GM23248 (cell line): Measurements from ENCODE around the gene RANGAP1. TPM values are rescaled to one million over a fixed set of nuclear protein-coding genes. Genes with fewer than 3 reads are reported as not detected.

Experiments used
- DNase-seq: peaks from one replicate; pipeline ENCODE4 v3.0.0-alpha.2; 2015
- H2AFZ ChIP-seq: fragments of 200-600 bp; sonication (generic); 2 replicates; pipeline ENCODE4 v1.6.1; 2016; ENCODE audit warnings: antibody characterized with exemption
- H3F3A ChIP-seq: fragments of 200-600 bp; sonication (generic); 2 replicates; pipeline ENCODE4 v1.6.1; 2016; ENCODE audit warnings: mild to moderate bottlenecking, antibody characterized with exemption, mixed run types; ENCODE audit not compliant: insufficient read depth
- H3K27ac ChIP-seq: fragments of 200-600 bp; sonication (generic); 2 replicates; pipeline ENCODE4 v1.5.1; 2016; ENCODE audit warnings: mild to moderate bottlenecking
- H3K27me3 ChIP-seq: fragments of 200-600 bp; sonication (generic); replicated peaks from 2 replicates; pipeline ENCODE4 v1.6.1; 2016; ENCODE audit warnings: mild to moderate bottlenecking; ENCODE audit not compliant: insufficient read depth
- H3K36me3 ChIP-seq: fragments of 200-600 bp; sonication (generic); 2 replicates; pipeline ENCODE4 v1.6.1; 2016; ENCODE audit warnings: low read depth, mild to moderate bottlenecking
- H3K4me1 ChIP-seq: fragments of 200-600 bp; sonication (generic); 2 replicates; pipeline ENCODE4 v1.6.1; 2016; ENCODE audit warnings: mild to moderate bottlenecking; ENCODE audit not compliant: insufficient read depth
- H3K4me2 ChIP-seq: fragments of 200-600 bp; sonication (generic); one replicate; pipeline ENCODE4 v1.6.1; 2016; ENCODE audit warnings: mild to moderate bottlenecking; ENCODE audit not compliant: unreplicated experiment
- H3K4me3 ChIP-seq: fragments of 200-600 bp; sonication (generic); 2 replicates; pipeline ENCODE4 v1.5.1; 2016; ENCODE audit warnings: mild to moderate bottlenecking
- H3K79me2 ChIP-seq: fragments of 200-600 bp; sonication (generic); 2 replicates; pipeline ENCODE4 v1.6.1; 2016; ENCODE audit warnings: mild to moderate bottlenecking; ENCODE audit not compliant: insufficient read depth
- H3K9ac ChIP-seq: fragments of 200-600 bp; sonication (generic); 2 replicates; pipeline ENCODE4 v1.6.1; 2016; ENCODE audit warnings: mild to moderate bottlenecking
- H3K9me2 ChIP-seq: fragments of 200-600 bp; sonication (generic); 2 replicates; pipeline ENCODE4 v1.6.1; 2016; ENCODE audit warnings: mixed run types, mild to moderate bottlenecking, moderate library complexity; ENCODE audit not compliant: insufficient read depth
- H3K9me3 ChIP-seq: fragments of 200-600 bp; sonication (generic); one replicate; pipeline ENCODE4 v1.6.1; 2017; ENCODE audit warnings: low read depth
- H4K20me1 ChIP-seq: fragments of 200-600 bp; sonication (generic); 2 replicates; pipeline ENCODE4 v1.6.0; 2016; ENCODE audit not compliant: insufficient read depth
- EZH2 ChIP-seq: fragments of 200-600 bp; sonication (generic); IDR thresholded peaks from 2 replicates; pipeline ENCODE4 v1.6.1; 2018; ENCODE audit warnings: antibody characterized with exemption, mild to moderate bottlenecking; ENCODE audit not compliant: insufficient read depth, poor library complexity, severe bottlenecking
- EZH2phosphoT487 ChIP-seq: fragments of 200-600 bp; sonication (generic); IDR thresholded peaks from 2 replicates; pipeline ENCODE4 v1.6.1; 2018; ENCODE audit warnings: antibody characterized with exemption, moderate library complexity, mild to moderate bottlenecking, low read depth; ENCODE audit not compliant: insufficient read depth
- WGBS, 2 experiments: methylation state at CpG; one replicate each; pipeline ENCODE4 v1.1.6; 2015 to 2017; ENCODE audit warnings: low lambda C conversion rate in 2 of 2, low coverage in 1 of 2; ENCODE audit errors: missing lambda C conversion rate in 2 of 2; 5-methylcytosine and 5-hydroxymethylcytosine counted together
- in situ Hi-C: fragments of 300-500 bp; cut with MboI; formaldehyde crosslinking; loops from 2 replicates; pipeline ENCODE4 v1.15.0; 2020
- polyA plus RNA-seq: library from polyadenylated mRNA; unstranded; fragments of >200 nt; fragmentation: Nextera tagmentation; extraction: Ambion mirVana; gene quantifications from 2 replicates; pipeline ENCODE4 v1.2.1, GENCODE V29; 2016
- total RNA-seq: library from RNA; depleted of rRNA; stranded (reverse); fragments of >200 nt; shearing (Covaris generic); gene quantifications from 2 replicates; pipeline ENCODE4 v1.2.3, GENCODE V29; 2014

The RANGAP1 gene
- total and polyA plus RNA-seq, 2 experiments from 2014 or later, result 52.3 to 73.5 TPM

DNA sequence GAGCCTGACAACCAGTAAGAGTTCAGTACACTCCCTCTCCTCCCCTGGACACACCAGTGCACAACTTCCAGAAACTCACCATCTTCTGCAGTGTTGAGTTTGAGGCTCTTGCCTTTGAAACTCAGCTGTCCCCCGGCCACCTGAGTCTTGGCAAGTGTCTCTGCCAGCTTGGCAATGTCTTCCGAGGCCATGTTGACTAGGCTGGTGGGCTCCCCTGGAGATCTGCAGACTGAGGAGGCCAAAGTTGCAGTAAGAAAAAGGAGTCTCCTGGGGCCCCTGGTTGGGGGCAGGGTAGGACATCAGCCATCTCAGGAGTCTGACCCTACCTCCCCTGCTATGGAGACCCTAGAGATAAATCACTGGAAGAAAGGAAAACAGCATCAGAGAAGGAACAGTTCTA is 5.1 kb downstream of the RANGAP1 start:
- Histone ChIP-seq H3F3A (peaks cover 10% of the 10 kb centered on the region; the same call in 1 of the 2 replicates), H3K36me3 (peaks cover 31% of the 10 kb centered on the region), H3K9me2 (no peaks in the 10 kb centered on the region), H3K4me3 (no peak overlapping the region), H3K4me2 (no peak overlapping the region), H3K9me3 (no peaks in the 10 kb centered on the region), H4K20me1 (no peaks in the 10 kb centered on the region), H3K27me3 (no peaks in the 10 kb centered on the region), H3K4me1 (peaks cover 8% of the 10 kb centered on the region), H3K79me2 (peaks cover 88% of the 10 kb centered on the region), H3K27ac (no peak overlapping the region), H3K9ac (no peak overlapping the region), H2AFZ (no peak overlapping the region)
- 76 to 91% methylated on average over 2 of the region's 2 CpGs for WGBS, 2 experiments
- no peak for TF ChIP-seq EZH2phosphoT487
- TF ChIP-seq EZH2, result no peak
- no peak for DNase-seq
- in situ Hi-C loops, result no loop called here

DNA sequence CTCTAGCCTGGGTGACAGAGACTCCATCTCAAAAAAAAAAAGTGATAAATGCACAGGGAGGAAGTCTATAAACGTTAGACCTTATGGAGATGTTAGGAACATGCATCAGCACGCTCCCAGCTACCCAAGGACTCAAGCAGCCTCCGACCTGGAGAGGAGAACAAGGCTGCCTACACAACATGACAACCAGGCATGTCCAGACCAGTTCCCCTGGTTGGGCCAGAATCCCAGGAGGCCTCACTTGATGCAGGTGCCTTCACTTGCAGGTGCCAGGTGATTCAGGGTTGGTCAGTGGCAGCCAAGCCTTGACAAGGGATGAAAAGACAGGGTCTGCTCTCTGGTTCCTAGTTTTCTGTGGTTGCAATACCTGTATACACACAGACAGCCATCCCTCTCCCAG is 5.9 kb downstream of the RANGAP1 start:
- no peaks in the 10 kb centered on the region for H4K20me1 ChIP-seq
- no peaks in the 10 kb centered on the region for H3K9me3 ChIP-seq
- H3K9me2 ChIP-seq, result no peaks in the 10 kb centered on the region
- no peak overlapping the region for H3K9ac ChIP-seq
- peaks cover 9% of the 10 kb centered on the region; the same call in 1 of the 2 replicates for H3F3A ChIP-seq
- TF ChIP-seq EZH2 (no peak), EZH2phosphoT487 (no peak)
- no peak for DNase-seq
- H3K27me3 ChIP-seq, result no peaks in the 10 kb centered on the region
- no peak overlapping the region for H3K27ac ChIP-seq
- peaks cover 95% of the 10 kb centered on the region for H3K79me2 ChIP-seq
- peaks cover 33% of the 10 kb centered on the region for H3K36me3 ChIP-seq
- no peak overlapping the region for H3K4me3 ChIP-seq
- peaks cover 7% of the 10 kb centered on the region for H3K4me1 ChIP-seq
- 85 to 88% methylated on average over 3 of the region's 3 CpGs for WGBS, 2 experiments
- no peak overlapping the region for H3K4me2 ChIP-seq
- in situ Hi-C loops, result no loop called here
- no peak overlapping the region for H2AFZ ChIP-seq

DNA sequence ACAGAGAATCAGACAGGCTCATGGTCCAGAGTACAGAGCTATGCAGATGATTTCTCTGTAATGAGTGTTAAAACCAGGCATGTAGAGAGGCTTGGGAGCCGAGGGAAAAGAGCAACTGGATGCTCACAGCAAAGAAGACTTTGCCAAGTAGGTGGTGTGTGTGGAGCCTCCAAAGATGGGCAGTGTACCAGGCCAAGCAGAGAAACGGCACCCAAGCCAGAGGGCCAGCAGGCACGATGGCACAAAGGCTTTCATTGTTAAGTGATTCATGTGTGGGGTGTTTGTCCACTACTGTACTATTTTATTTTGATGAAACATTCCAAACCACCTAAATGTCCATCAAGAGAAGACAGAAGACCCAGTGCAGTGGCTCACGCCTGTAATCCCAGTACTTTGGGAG is 11.1 kb downstream of the RANGAP1 start:
- H3K9me2 ChIP-seq, result no peaks in the 10 kb centered on the region
- H2AFZ ChIP-seq, result no peak overlapping the region
- H3K79me2 ChIP-seq, result peaks cover 62% of the 10 kb centered on the region
- H3K27me3 ChIP-seq, result no peaks in the 10 kb centered on the region
- H3K4me2 ChIP-seq, result no peak overlapping the region
- H3F3A ChIP-seq, result peaks cover 4% of the 10 kb centered on the region; the same call in 1 of the 2 replicates
- H3K27ac ChIP-seq, result no peak overlapping the region
- peaks cover 43% of the 10 kb centered on the region for H3K36me3 ChIP-seq
- no peak for TF ChIP-seq EZH2phosphoT487
- TF ChIP-seq EZH2, result no peak
- H3K9ac ChIP-seq, result no peak overlapping the region
- no peaks in the 10 kb centered on the region for H4K20me1 ChIP-seq
- WGBS, 2 experiments, result 83 to 93% methylated on average over 4 of the region's 4 CpGs
- H3K4me3 ChIP-seq, result no peak overlapping the region
- no peaks in the 10 kb centered on the region for H3K4me1 ChIP-seq
- in situ Hi-C loops, result no loop called here
- no peak for DNase-seq
- no peaks in the 10 kb centered on the region for H3K9me3 ChIP-seq

DNA sequence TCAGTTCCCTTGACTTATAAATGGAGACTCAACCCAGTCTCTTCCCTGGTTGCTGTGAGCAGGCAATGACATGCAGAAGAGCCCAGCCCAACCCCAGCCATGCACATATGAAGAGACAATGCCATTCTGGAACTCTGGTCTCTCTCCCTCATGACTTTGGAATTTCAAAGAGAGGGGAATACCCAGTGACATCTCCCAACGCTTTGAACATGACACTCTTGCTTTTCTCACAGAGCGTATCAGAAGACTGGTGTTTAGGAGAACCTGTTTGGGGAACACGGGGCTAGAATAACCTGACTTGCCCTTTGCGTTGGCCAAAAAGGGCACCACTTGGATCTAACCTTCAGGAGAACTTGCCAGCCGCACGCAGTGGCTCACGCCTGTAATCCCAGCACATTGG is 12.9 kb downstream of the RANGAP1 start:
- H3K4me1 ChIP-seq, result no peaks in the 10 kb centered on the region
- no peak overlapping the region for H2AFZ ChIP-seq
- no peaks in the 10 kb centered on the region for H3F3A ChIP-seq
- no peak overlapping the region for H3K9ac ChIP-seq
- no peaks in the 10 kb centered on the region for H3K9me3 ChIP-seq
- in situ Hi-C loops, result no loop called here
- H3K79me2 ChIP-seq, result peaks cover 50% of the 10 kb centered on the region
- no peak overlapping the region for H3K4me2 ChIP-seq
- H3K36me3 ChIP-seq, result peaks cover 52% of the 10 kb centered on the region
- H3K27ac ChIP-seq, result no peak overlapping the region
- no peak for TF ChIP-seq EZH2
- no peak for TF ChIP-seq EZH2phosphoT487
- WGBS, 2 experiments, result 92 to 95% methylated on average over 7 of the region's 7 CpGs
- DNase-seq, result no peak
- no peaks in the 10 kb centered on the region for H3K27me3 ChIP-seq
- no peaks in the 10 kb centered on the region for H3K9me2 ChIP-seq
- H3K4me3 ChIP-seq, result no peak overlapping the region
- no peaks in the 10 kb centered on the region for H4K20me1 ChIP-seq

DNA sequence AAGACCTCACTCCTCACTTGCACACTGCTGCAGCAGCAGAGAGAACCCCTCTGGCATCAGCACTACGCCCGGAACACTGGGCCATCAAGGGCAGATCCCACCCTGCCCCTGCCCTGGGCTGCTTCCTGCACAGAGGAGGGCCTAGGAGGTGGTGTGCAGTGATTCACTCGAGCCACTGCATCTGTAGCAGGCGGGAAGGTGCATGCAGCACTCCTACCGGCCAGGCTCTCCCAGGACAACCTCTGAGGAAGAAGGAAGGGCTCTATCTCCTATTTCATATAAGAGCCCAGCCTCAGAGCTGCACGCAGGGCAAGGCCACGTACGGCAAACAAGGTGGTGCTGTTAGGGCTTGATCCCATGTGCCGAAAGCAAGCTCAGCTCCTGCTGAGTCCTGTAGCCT is 14.2 kb downstream of the RANGAP1 start:
- TF ChIP-seq EZH2phosphoT487 (no peak), EZH2 (no peak)
- no peaks in the 10 kb centered on the region for H3K9me2 ChIP-seq
- no peak for DNase-seq
- H3K27me3 ChIP-seq, result no peaks in the 10 kb centered on the region
- H3K9me3 ChIP-seq, result no peaks in the 10 kb centered on the region
- H3K4me3 ChIP-seq, result no peak overlapping the region
- no peaks in the 10 kb centered on the region for H3F3A ChIP-seq
- in situ Hi-C loops, result no loop called here
- peaks cover 45% of the 10 kb centered on the region for H3K36me3 ChIP-seq
- H3K4me1 ChIP-seq, result no peaks in the 10 kb centered on the region
- H2AFZ ChIP-seq, result no peak overlapping the region
- H4K20me1 ChIP-seq, result no peaks in the 10 kb centered on the region
- no peak overlapping the region for H3K9ac ChIP-seq
- H3K79me2 ChIP-seq, result peaks cover 40% of the 10 kb centered on the region
- 98 to 99% methylated on average over 9 of the region's 9 CpGs for WGBS, 2 experiments
- H3K4me2 ChIP-seq, result no peak overlapping the region
- no peak overlapping the region for H3K27ac ChIP-seq
